Measurements from ENCODE around the gene NRXN3.

Gene NRXN3

DNA sequence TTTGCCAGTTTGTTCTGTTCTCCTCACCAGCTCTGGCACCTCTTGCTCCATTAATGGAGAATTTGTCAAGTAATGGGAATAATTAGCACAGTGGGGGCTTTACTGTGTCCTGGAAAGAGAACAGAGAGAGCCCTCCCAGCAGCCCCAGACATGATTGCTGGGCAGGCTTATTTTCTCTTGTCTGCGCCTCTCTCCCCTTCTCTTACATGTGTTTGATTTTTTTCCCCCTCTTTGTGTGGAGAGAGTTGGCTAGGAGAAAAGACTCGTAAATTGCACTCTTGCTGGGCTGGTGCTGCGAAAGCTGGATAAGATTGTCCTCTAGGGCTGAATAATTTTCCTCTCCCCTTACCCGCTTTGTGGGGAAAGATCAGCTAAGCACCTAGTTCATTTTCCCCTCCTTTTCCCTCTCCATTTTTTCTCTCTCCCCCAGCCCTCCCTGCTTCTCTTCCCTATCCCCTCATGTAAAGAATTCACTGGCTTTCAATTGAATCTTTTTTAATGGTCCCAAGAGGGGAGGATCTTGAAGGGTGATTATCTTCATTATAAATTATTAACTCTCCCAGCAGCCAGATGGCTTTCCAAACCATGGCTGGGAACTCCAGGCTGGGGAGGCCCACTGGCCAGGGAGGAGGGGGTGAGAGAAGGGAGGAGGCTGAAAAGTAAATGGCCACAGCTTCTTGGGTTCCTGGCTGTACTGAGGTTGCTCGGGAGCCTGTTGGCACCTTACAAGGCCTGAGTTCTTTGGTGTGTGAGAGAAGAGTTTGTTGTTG lies 62.2 kb downstream of the NRXN3 start:
- Histone ChIP-seq H3K27ac (no peak overlapping the region), H3K4me3 (no peak overlapping the region)
- DNase-seq (ENCODE audit: low spot score) = no peak
- TF ChIP-seq, protein P1, sequence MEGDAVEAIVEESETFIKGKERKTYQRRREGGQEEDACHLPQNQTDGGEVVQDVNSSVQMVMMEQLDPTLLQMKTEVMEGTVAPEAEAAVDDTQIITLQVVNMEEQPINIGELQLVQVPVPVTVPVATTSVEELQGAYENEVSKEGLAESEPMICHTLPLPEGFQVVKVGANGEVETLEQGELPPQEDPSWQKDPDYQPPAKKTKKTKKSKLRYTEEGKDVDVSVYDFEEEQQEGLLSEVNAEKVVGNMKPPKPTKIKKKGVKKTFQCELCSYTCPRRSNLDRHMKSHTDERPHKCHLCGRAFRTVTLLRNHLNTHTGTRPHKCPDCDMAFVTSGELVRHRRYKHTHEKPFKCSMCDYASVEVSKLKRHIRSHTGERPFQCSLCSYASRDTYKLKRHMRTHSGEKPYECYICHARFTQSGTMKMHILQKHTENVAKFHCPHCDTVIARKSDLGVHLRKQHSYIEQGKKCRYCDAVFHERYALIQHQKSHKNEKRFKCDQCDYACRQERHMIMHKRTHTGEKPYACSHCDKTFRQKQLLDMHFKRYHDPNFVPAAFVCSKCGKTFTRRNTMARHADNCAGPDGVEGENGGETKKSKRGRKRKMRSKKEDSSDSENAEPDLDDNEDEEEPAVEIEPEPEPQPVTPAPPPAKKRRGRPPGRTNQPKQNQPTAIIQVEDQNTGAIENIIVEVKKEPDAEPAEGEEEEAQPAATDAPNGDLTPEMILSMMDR (IDR thresholded peaks at IDR 0.05) = no peak

DNA sequence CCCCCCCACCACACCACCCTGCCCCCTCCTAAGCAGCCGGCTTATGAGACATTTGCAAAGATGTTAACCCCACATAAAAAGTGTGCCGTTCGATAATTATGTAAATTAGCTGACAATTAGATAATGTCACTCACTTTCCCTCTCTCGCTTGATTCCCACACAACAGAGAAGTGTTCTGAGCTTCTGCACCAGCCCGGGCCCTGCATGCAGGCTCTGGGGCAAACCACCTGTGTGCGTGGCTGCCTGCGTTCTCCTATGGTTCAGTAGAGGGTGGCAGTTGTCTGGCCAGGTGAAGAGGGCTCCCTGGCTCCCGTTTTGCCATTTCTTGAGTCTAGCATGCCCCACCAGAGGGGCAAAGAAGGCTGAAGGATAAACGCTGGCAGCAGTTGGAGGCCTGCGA lies 68.0 kb downstream of the NRXN3 start:
- H3K27ac ChIP-seq = no peak overlapping the region
- DNase-seq (ENCODE audit: low spot score) = no peak
- H3K4me3 ChIP-seq = no peak overlapping the region
- TF ChIP-seq, protein P1 (IDR thresholded peaks at IDR 0.05) = no peak

- Histone ChIP-seq H3K4me3 (no peak overlapping the region), H3K27ac (no peak overlapping the region)
- DNase-seq (ENCODE audit: low spot score) = no peak
- TF ChIP-seq, protein P1 (IDR thresholded peaks at IDR 0.05) = no peak
Measured at GRCh38 chr14:78240567-78240966, 70.4 kb downstream of the NRXN3 start.

DNA sequence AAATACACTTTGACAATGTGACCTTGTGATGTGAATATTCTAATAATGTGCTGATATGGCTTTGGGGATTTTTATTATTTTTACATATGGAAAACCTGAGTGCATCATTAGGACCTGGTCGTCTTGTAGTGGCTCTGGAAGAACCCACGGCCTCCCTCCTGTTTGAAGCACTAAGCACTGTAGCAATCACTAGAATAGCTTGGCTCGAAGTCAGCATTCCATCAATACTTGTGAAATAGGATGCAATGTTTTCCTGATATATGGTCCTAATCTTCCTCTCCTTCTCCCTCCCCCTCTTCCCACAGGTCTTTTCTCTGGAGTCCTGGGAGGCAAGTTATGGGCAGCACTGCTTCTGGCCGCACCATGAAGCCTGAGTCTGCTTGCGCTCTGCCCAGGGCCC lies 71.9 kb downstream of the NRXN3 start:
- TF ChIP-seq, protein P1 (IDR thresholded peaks at IDR 0.05) = no peak
- Histone ChIP-seq H3K4me3 (no peak overlapping the region), H3K27ac (no peak overlapping the region)
- DNase-seq (ENCODE audit: low spot score) = no peak

- Histone ChIP-seq H3K27ac (no peak overlapping the region), H3K4me3 (no peak overlapping the region)
- TF ChIP-seq, protein P1 (IDR thresholded peaks at IDR 0.05) = no peak
- DNase-seq (ENCODE audit: low spot score) = no peak
Measured at GRCh38 chr14:78243187-78243586, 73.0 kb downstream of the NRXN3 start.

GRCh38 chr14:78245238-78245637 lies 75.1 kb downstream of the NRXN3 start:
- TF ChIP-seq, protein P1 (IDR thresholded peaks at IDR 0.05) = no peak
- Histone ChIP-seq H3K27ac (no peak overlapping the region), H3K4me3 (no peak overlapping the region)
- DNase-seq (ENCODE audit: low spot score) = no peak

- Histone ChIP-seq H3K27ac (no peak overlapping the region), H3K4me3 (no peak overlapping the region)
- TF ChIP-seq, protein P1 (IDR thresholded peaks at IDR 0.05) = no peak
- no peak for DNase-seq (ENCODE audit: low spot score)
Measured at GRCh38 chr14:78248501-78249090, 78.4 kb downstream of the NRXN3 start.

All from coronary artery (tissue), 2 donors.